Measurements from ENCODE around the gene OPRL1.

OPRL1 gene

GRCh38 chr20:64113444-64113775 lies 33.5 kb downstream of the OPRL1 start:
- no peak for DNase-seq
- no peaks in the 10 kb centered on the region for H3K9me3 ChIP-seq (ENCODE audit: severe bottlenecking)
- no peaks in the 10 kb centered on the region for H3K36me3 ChIP-seq
- TF ChIP-seq CTCF (IDR thresholded peaks at IDR 0.05; ENCODE audit: low read depth, low read length) = no peak
- no peak overlapping the region for H3K27ac ChIP-seq
- H3K27me3 ChIP-seq (ENCODE audit: insufficient read depth, low read depth, severe bottlenecking) = no peaks in the 10 kb centered on the region
- H3K4me3 ChIP-seq (ENCODE audit: low read depth, low read length) = no peak overlapping the region

GRCh38 chr20:64113796-64114355 lies 34.0 kb downstream of the OPRL1 start:
- H3K36me3 ChIP-seq = no peaks in the 10 kb centered on the region
- H3K27me3 ChIP-seq (ENCODE audit: insufficient read depth, low read depth, severe bottlenecking) = no peaks in the 10 kb centered on the region
- TF ChIP-seq CTCF (IDR thresholded peaks at IDR 0.05; ENCODE audit: low read depth, low read length) = no peak
- DNase-seq = no peak
- H3K9me3 ChIP-seq (ENCODE audit: severe bottlenecking) = no peaks in the 10 kb centered on the region
- H3K4me3 ChIP-seq (ENCODE audit: low read depth, low read length) = no peak overlapping the region
- H3K27ac ChIP-seq = no peak overlapping the region

- Histone ChIP-seq H3K9me3 (ENCODE audit: severe bottlenecking) (no peaks in the 10 kb centered on the region), H3K27me3 (ENCODE audit: insufficient read depth, low read depth, severe bottlenecking) (no peaks in the 10 kb centered on the region), H3K36me3 (no peaks in the 10 kb centered on the region), H3K4me3 (ENCODE audit: low read depth, low read length) (no peak overlapping the region), H3K27ac (no peak overlapping the region)
- no peak for TF ChIP-seq CTCF (IDR thresholded peaks at IDR 0.05; ENCODE audit: low read depth, low read length)
- DNase-seq = no peak
Observed at GRCh38 chr20:64114356-64114971, 34.6 kb downstream of the OPRL1 start.

- Histone ChIP-seq H3K36me3 (no peaks in the 10 kb centered on the region), H3K9me3 (ENCODE audit: severe bottlenecking) (no peaks in the 10 kb centered on the region), H3K27me3 (ENCODE audit: insufficient read depth, low read depth, severe bottlenecking) (no peaks in the 10 kb centered on the region), H3K4me3 (ENCODE audit: low read depth, low read length) (no peak overlapping the region), H3K27ac (no peak overlapping the region)
- no peak for TF ChIP-seq CTCF (IDR thresholded peaks at IDR 0.05; ENCODE audit: low read depth, low read length)
- DNase-seq = no peak
Observed at GRCh38 chr20:64115171-64115911, 35.5 kb downstream of the OPRL1 start.

- no peak for TF ChIP-seq CTCF (IDR thresholded peaks at IDR 0.05; ENCODE audit: low read depth, low read length)
Observed at GRCh38 chr20:64116016-64116415, 36.1 kb downstream of the OPRL1 start.

More at GRCh38 chr20:64116016-64116415, 36.1 kb downstream of the OPRL1 start:
- Histone ChIP-seq H3K36me3 (no peaks in the 10 kb centered on the region), H3K4me3 (ENCODE audit: low read depth, low read length) (no peak overlapping the region), H3K27me3 (ENCODE audit: insufficient read depth, low read depth, severe bottlenecking) (no peaks in the 10 kb centered on the region), H3K27ac (no peak overlapping the region), H3K9me3 (ENCODE audit: severe bottlenecking) (no peaks in the 10 kb centered on the region)
- DNase-seq = no peak

All from WERI-Rb-1 (cell line).